Pancreas (tissue), 10 donors: Measurements from ENCODE around the gene PTPRS. TPM values are rescaled to one million over a fixed set of nuclear protein-coding genes. Genes with fewer than 3 reads are reported as not detected.

ENCODE experiments used
- ATAC-seq, 4 donors: fragments of 200-7000 bp; cut with Tn5 transposase; one replicate each; pipeline versions ENCODE4 v1.8.0 to v1.9.1; 2020; ENCODE audit warnings: mild to moderate bottlenecking in 4 of 4, moderate library complexity in 4 of 4
- DNase-seq, 6 donors: peaks; one replicate each; pipeline ENCODE4 v3.0.0-alpha.2; 2020
- FAIRE-seq: peaks from 2 replicates; lab custom pipeline; 2012; peaks lifted over from hg19 to GRCh38; lab: Jason Lieb, UNC
- H3K27ac ChIP-seq, 4 donors: fragments of 200-600 bp; sonication (generic); 1 replicate in 3 of 4; 2 replicates in 1 of 4; pipeline versions ENCODE4 v1.5.0 to v1.8.0; 2020
- H3K27me3 ChIP-seq, 4 donors: fragments of 200-600 bp; one replicate each; pipeline ENCODE4 v1.8.0; 2021
- H3K36me3 ChIP-seq, 3 donors: fragments of 200-600 bp; sonication (generic) in 1 of 3; one replicate each; pipeline versions ENCODE4 v1.5.0 to v1.8.0; 2020 to 2021
- H3K4me1 ChIP-seq, 3 donors: fragments of 200-600 bp; one replicate each; pipeline ENCODE4 v1.8.0; 2021
- H3K4me3 ChIP-seq, 4 donors: fragments of 200-600 bp; sonication (generic) in 2 of 4; one replicate each; pipeline versions ENCODE4 v1.5.0 to v1.8.0; 2020 to 2021
- H3K9me3 ChIP-seq, 4 donors: fragments of 200-600 bp; one replicate each; pipeline ENCODE4 v1.8.0; 2021
- WGBS, 2 donors: extraction: QIAGEN DNeasy Blood & Tissue Kit; methylation state at CpG; one replicate each; pipeline ENCODE4 v1.1.7; 2013; 5-methylcytosine and 5-hydroxymethylcytosine counted together
- intact Hi-C, 3 donors: fragments of 100-400 bp; cut with DNase I; formaldehyde crosslinking; loops; one replicate each; pipeline versions ENCODE4 v1.11.1 to v1.14.2; 2022
- polyA plus RNA-seq, 2 donors: library from polyadenylated mRNA; stranded (reverse); fragments of 200-250 nt; gene quantifications; one replicate each; pipeline ENCODE4 v1.2.3, GENCODE V29; 2013
- total RNA-seq, 6 donors: library from RNA; stranded (reverse); fragmentation: NEBNext Ultra II Directional in 4 of 6; extraction: Animal tissue kit (Norgen Biotek cat#: 25700) in 4 of 6; gene quantifications; one replicate each; pipeline versions ENCODE4 v1.2.1 to v1.2.4, GENCODE V29; 2021 to 2023
- TF ChIP-seq, protein P1 (sequence below), 4 donors: fragments of 200-600 bp; sonication (generic) in 3 of 4; IDR thresholded peaks; one replicate each; pipeline versions ENCODE4 v1.5.0 to v1.8.0; 2021; ENCODE audit warnings: antibody characterized with exemption in 4 of 4
- donor health status: healthy with polysubstance abuse.
- donor health status: DM: no; HTN: no; CAD: no; lungs with moderate emphysema.
- donor health status: DM: no; HTN: no; CAD: no.
- donor health status: control.
- donor health status: control.
- donor health status: Bipolar disorder and iron deficiency.
- donor health status: DM: yes; HTN: yes; CAD: no.
- donor health status: DM: no; HTN: no; CAD: no.
- donor health status: DM: no; HTN: no; CAD: no.
- donor health status: DM: yes; HTN: yes; CAD: no.

The PTPRS gene
- total and polyA plus RNA-seq, 8 donors: 14.8 to 91.2 (median 69.4) TPM

DNA sequence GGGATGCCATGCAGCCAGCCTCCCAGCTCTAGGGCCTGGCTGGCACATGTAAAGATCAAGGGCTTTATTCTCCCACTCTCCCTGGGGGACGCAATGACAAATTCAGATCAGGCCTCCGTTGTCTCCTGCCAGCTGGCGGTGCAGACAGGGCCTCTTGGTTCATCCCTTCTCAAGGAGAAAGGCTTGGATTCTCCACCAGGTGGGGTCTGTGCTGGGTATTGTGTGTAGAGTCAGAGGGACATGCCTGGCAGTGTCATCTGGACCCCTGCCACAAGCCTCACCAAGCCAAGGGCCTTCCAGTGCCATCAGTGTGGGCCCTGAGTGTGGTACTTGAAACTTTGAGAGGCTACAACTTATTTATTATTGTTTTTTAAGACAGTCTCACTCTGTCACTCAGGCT is 8.4 kb upstream of the PTPRS start:
- WGBS, 2 donors: 72 to 88% methylated on average over 3 of the region's 3 CpGs
- H3K4me1 ChIP-seq: no peaks in the 10 kb centered on the region
- no peaks in the 10 kb centered on the region for H3K9me3 ChIP-seq
- TF ChIP-seq, protein P1, sequence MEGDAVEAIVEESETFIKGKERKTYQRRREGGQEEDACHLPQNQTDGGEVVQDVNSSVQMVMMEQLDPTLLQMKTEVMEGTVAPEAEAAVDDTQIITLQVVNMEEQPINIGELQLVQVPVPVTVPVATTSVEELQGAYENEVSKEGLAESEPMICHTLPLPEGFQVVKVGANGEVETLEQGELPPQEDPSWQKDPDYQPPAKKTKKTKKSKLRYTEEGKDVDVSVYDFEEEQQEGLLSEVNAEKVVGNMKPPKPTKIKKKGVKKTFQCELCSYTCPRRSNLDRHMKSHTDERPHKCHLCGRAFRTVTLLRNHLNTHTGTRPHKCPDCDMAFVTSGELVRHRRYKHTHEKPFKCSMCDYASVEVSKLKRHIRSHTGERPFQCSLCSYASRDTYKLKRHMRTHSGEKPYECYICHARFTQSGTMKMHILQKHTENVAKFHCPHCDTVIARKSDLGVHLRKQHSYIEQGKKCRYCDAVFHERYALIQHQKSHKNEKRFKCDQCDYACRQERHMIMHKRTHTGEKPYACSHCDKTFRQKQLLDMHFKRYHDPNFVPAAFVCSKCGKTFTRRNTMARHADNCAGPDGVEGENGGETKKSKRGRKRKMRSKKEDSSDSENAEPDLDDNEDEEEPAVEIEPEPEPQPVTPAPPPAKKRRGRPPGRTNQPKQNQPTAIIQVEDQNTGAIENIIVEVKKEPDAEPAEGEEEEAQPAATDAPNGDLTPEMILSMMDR (IDR thresholded peaks at IDR 0.05): no peak
- no peaks in the 10 kb centered on the region for H3K36me3 ChIP-seq
- intact Hi-C loops: no loop called here
- DNase-seq (no peak), FAIRE-seq (no peak), ATAC-seq (no peak)
- H3K27me3 ChIP-seq: no peaks in the 10 kb centered on the region
- no peak overlapping the region for H3K27ac ChIP-seq
- no peak overlapping the region for H3K4me3 ChIP-seq

- FAIRE-seq: no peak
Observed at GRCh38 chr19:5345895-5346386, 5.3 kb upstream of the PTPRS start.

DNA sequence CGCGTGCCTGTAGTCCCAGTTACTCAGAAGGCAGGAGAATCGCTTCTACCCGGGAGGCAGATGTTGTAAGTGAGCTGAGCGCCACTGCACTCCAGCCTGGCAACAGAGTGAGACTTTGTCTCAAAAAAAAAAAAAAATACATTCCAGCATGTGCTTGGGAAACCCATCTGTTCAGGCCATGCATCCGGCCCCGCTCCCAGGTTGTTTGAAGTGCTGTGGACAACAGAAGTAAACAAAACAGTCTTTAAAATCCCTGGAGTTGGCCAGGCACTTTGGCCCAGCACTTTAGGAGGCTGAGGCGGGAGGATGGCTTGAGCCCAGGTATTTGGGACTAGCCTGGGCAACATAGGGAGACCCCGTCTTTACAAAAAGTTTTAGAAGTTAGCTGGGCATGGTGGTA is 3.2 kb upstream of the PTPRS start:
- no peak for FAIRE-seq
- Histone ChIP-seq H3K36me3 (no peaks in the 10 kb centered on the region), H3K27me3 (no peaks in the 10 kb centered on the region), H3K9me3 (no peaks in the 10 kb centered on the region), H3K4me1 (peaks cover 3 to 5% (median 5%) of the 10 kb centered on the region in 3 donors), H3K4me3 (no peak overlapping the region), H3K27ac (no peak overlapping the region)
- intact Hi-C loops: no loop called here
- 60 to 61% methylated on average over 9 of the region's 9 CpGs for WGBS, 2 donors
- TF ChIP-seq, protein P1 (IDR thresholded peaks at IDR 0.05): no peak
- ATAC-seq: no peak
- peak in 1 of 6 donors; percentile 19 for DNase-seq

More at GRCh38 chr19:5345895-5346386, 5.3 kb upstream of the PTPRS start:
- Histone ChIP-seq H3K27ac (no peak overlapping the region), H3K36me3 (no peaks in the 10 kb centered on the region), H3K4me3 (no peak overlapping the region), H3K27me3 (no peaks in the 10 kb centered on the region), H3K9me3 (no peaks in the 10 kb centered on the region), H3K4me1 (no peaks in the 10 kb centered on the region)
- DNase-seq (peak in 1 of 6 donors; percentile 3), ATAC-seq (no peak)
- TF ChIP-seq, protein P1 (IDR thresholded peaks at IDR 0.05): no peak
- WGBS, 2 donors: 29 to 35% methylated on average over 6 of the region's 6 CpGs
- intact Hi-C loops: no loop called here

- Histone ChIP-seq H3K36me3 (no peaks in the 10 kb centered on the region), H3K27ac (no peak overlapping the region), H3K9me3 (no peaks in the 10 kb centered on the region), H3K27me3 (no peaks in the 10 kb centered on the region), H3K4me3 (no peak overlapping the region), H3K4me1 (peaks cover 3 to 5% (median 5%) of the 10 kb centered on the region in 3 donors)
- FAIRE-seq (no peak), ATAC-seq (no peak), DNase-seq (peak in 1 of 6 donors; percentile 5)
- TF ChIP-seq, protein P1 (IDR thresholded peaks at IDR 0.05): no peak
- intact Hi-C loops: no loop called here
- WGBS, 2 donors: 56 to 57% methylated on average over 12 of the region's 12 CpGs
Observed at GRCh38 chr19:5342573-5343201, 2.1 kb upstream of the PTPRS start.

DNA sequence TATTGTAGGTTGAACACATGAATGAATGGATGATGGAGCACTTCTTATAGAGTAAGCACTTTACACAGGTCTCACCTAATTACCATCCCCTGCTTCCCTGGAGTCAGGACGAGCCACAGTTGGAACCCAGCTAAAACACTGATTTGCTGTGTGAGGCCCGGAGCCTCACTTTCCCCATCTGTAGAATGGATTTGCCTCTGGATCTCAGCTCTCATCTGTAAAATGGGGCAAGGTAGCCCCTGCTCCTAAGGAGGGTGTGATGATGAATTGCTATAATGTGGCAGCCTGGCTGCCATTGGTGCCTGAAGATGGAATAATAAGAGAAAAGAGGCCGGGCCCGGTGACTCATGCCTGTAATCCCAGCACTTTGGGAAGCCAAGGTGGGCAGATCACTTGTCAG is 1.4 kb upstream of the PTPRS start:
- TF ChIP-seq, protein P1 (IDR thresholded peaks at IDR 0.05): no peak
- Histone ChIP-seq H3K4me1 (peaks cover 3 to 5% (median 5%) of the 10 kb centered on the region in 3 donors), H3K27ac (no peak overlapping the region), H3K27me3 (no peaks in the 10 kb centered on the region), H3K4me3 (no peak overlapping the region), H3K9me3 (no peaks in the 10 kb centered on the region), H3K36me3 (no peaks in the 10 kb centered on the region)
- 62 to 64% methylated on average over 4 of the region's 4 CpGs for whole genome bisulfite sequencing, 2 donors
- no peak for DNase-seq
- FAIRE-seq: no peak
- intact Hi-C loops: no loop called here
- no peak for ATAC-seq
